ENCODE measurements around the gene SH3RF1. TPM values are rescaled to one million over a fixed set of nuclear protein-coding genes. Genes with fewer than 3 reads are reported as not detected.

SH3RF1 gene
- total RNA-seq, 1 experiment from 2014 or later = 15.3 TPM

- no peaks in the 10 kb centered on the region for H3K23me2 ChIP-seq (ENCODE audit: insufficient read length, low read depth, low read length, poor library complexity, severe bottlenecking)
- H4K20me1 ChIP-seq (ENCODE audit: control insufficient read depth, insufficient read depth, insufficient read length) = no peaks in the 10 kb centered on the region
- TF ChIP-seq CTCF (conservative IDR thresholded peaks at IDR 0.05) = no peak
- H2BK5ac ChIP-seq (ENCODE audit: insufficient read length, low read length) = no peak overlapping the region
- DNase-seq = no peak
- H2AK5ac ChIP-seq (ENCODE audit: insufficient read length, low read length) = no peak overlapping the region
- H3K9ac ChIP-seq (ENCODE audit: extremely low read depth, insufficient read length, low read length) = no peak overlapping the region
- peaks cover 2 to 8% (median 7%) of the 10 kb centered on the region in 3 experiments; a peak in 6 of 7 replicates for H3K36me3 Mint-ChIP-seq (ENCODE audit: insufficient read depth in 1 of 3, low read depth in 3 of 3)
- no peak overlapping the region for H3K56ac ChIP-seq (ENCODE audit: insufficient read length, low read depth, low read length)
- no peak overlapping the region for H3K4ac ChIP-seq (ENCODE audit: low read depth, low read length)
- no peak overlapping the region for H2BK15ac ChIP-seq (ENCODE audit: low read depth, low read length)
- WGBS (ENCODE audit: extremely low coverage, insufficient read length, low lambda C conversion rate) = no CpG with 5 or more reads among the region's 2 CpGs
- no peaks in the 10 kb centered on the region for H3K27me3 Mint-ChIP-seq (ENCODE audit: low read depth)
- H3K4me3 Mint-ChIP-seq = no peak overlapping the region
- H3K23ac ChIP-seq (ENCODE audit: insufficient read length, low read depth, low read length) = no peak overlapping the region
- H2BK20ac ChIP-seq (ENCODE audit: low read depth, low read length, poor library complexity, severe bottlenecking) = no peak overlapping the region
- peaks cover 0 to 1% of the 10 kb centered on the region in 2 experiments; a peak in 1 of 5 replicates for H3K9me3 Mint-ChIP-seq
- no peak overlapping the region for H3K14ac ChIP-seq (ENCODE audit: insufficient read depth, low read length)
- H2BK12ac ChIP-seq (ENCODE audit: insufficient read length, low read depth, low read length) = no peak overlapping the region
- H3K27ac ChIP-seq (ENCODE audit: insufficient read length, low read depth, low read length) = no peak overlapping the region
- no peak overlapping the region for H4K91ac ChIP-seq (ENCODE audit: insufficient read length, low read depth, low read length)
- peaks cover 4% of the 10 kb centered on the region; the same call in 1 of the 2 replicates for H3K79me2 ChIP-seq (ENCODE audit: insufficient read depth, low read length)
- H3K18ac ChIP-seq (ENCODE audit: insufficient read length, low read depth, low read length) = no peak overlapping the region
- H3K27ac Mint-ChIP-seq = peak overlapping the region in 2 of 3 experiments; percentile 13 to 31; a peak in 1 of 7 replicates
- no peaks in the 10 kb centered on the region for H3K79me1 ChIP-seq (ENCODE audit: insufficient read depth, low read depth, low read length, poor library complexity, severe bottlenecking)
- H2AFZ ChIP-seq (ENCODE audit: low read length) = no peak overlapping the region
- no peaks in the 10 kb centered on the region for H3K9me3 ChIP-seq (ENCODE audit: control insufficient read depth, low read depth, low read length)
- no peak overlapping the region for H3K4me2 ChIP-seq (ENCODE audit: insufficient read depth, insufficient read length, low read length)
- H3T11ph ChIP-seq (ENCODE audit: low read length) = no peak overlapping the region
- no peak overlapping the region for H4K5ac ChIP-seq (ENCODE audit: insufficient read length, low read depth, low read length)
- H3K4me1 Mint-ChIP-seq = peaks cover 56 to 58% of the 10 kb centered on the region in 2 experiments
- no peak overlapping the region for H4K8ac ChIP-seq (replicated peaks; ENCODE audit: insufficient read length, low read depth, low read length)
- H3K4me1 ChIP-seq (ENCODE audit: insufficient read depth, low read length) = peaks cover 17% of the 10 kb centered on the region; the same call in 1 of the 2 replicates
- H3K27me3 ChIP-seq (ENCODE audit: insufficient read depth, low read length) = no peaks in the 10 kb centered on the region
- no peak overlapping the region for H2BK120ac ChIP-seq (ENCODE audit: low read depth, low read length, poor library complexity, severe bottlenecking)
Observed at GRCh38 chr4:169253113-169253671, 17.6 kb downstream of the SH3RF1 start.

All from H9 (cell line).